ENCODE data around the gene RHOV.

Gene RHOV

DNA sequence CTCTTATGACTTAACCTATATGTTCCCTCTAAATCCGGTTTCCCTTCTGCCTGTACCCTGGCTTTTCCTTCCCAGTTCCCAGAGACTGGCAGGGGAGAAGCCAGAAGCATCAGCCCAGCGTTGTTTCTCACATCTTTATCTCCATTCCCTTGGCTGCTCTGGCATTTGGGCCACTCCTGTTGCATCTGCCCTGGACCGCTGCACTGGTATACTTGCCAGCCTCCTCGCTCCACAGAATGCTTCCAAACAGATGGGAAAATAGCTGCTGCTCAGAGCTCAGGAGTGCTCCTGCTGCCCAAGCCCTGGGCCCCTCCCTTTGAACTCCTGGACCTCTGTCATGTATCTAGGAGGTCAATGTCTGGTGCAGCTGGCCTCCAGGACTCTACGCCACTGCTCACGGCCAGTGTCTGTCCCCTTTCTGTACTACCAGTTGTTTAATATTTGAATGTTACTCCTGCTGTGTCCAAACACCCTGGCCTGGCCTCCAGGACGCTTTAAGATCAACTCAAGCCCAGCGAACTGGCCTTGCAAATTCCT lies 23.4 kb downstream of the RHOV start:
- H3K4me3 ChIP-seq (ENCODE audit: low read length) = no peak overlapping the region

DNA sequence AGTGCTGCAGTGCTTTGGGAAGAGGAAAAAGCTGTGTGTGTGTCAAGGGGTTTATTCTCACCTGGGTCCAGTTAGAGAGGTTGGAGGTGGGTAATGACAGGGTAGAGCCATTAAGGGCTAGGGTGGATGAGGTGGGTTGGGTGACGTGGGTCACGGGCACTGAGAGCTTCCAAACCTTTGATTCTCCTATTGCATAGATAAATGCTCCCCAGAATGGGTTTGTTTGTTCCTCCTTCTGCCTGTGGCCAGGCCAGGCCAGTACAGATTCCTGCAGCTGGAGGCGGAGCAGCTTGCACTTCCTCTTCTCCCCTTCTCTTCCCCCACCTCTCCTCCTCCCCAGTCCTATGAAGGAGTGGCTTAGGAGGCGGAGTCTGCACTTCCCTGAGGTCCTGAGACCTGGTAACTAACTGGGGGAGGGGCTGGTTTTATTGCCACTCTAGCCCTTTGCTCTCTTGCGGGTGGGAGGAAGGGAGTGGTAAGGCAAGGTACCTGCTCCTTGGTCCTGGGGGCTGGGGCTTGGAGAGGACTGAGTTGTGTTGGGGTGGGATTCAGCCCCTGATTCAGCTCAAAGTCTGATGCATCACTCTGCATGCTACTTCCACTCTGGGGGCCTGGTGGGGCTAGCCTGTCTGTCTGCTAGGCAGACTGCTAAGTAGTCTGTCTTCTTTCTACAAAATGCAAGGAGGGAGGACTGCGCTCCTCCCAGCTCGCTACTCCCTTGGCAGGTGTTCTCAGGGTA lies 26.6 kb downstream of the RHOV start:
- H3K4me3 ChIP-seq (ENCODE audit: low read length) = peak overlapping the region; percentile 37; the same call in 1 of the 2 replicates
- no peaks in the 10 kb centered on the region for H3K9me3 ChIP-seq (ENCODE audit: insufficient read depth, low read depth, low read length)
- peaks cover 25% of the 10 kb centered on the region for H3K27me3 ChIP-seq (ENCODE audit: insufficient read depth, low read length)
- peak overlapping the region; percentile 31; the same call in 1 of the 2 replicates for H3K9ac ChIP-seq (ENCODE audit: low read depth, low read length)
- H3K36me3 ChIP-seq (ENCODE audit: insufficient read depth, low read depth, low read length) = peaks cover 46% of the 10 kb centered on the region; the same call in 1 of the 2 replicates
- H3K4me1 ChIP-seq (ENCODE audit: insufficient read depth, low read length) = peaks cover 22% of the 10 kb centered on the region
- no peak overlapping the region for H3K27ac ChIP-seq (ENCODE audit: low read length)

More for the DNA sequence above, 23.4 kb downstream of the RHOV start:
- Histone ChIP-seq H3K27ac (ENCODE audit: low read length) (no peak overlapping the region), H3K4me1 (ENCODE audit: insufficient read depth, low read length) (peaks cover 13% of the 10 kb centered on the region), H3K36me3 (ENCODE audit: insufficient read depth, low read depth, low read length) (peaks cover 79% of the 10 kb centered on the region), H3K9ac (ENCODE audit: low read depth, low read length) (no peak overlapping the region), H3K27me3 (ENCODE audit: insufficient read depth, low read length) (no peaks in the 10 kb centered on the region; the same call in 1 of the 2 replicates), H3K9me3 (ENCODE audit: insufficient read depth, low read depth, low read length) (no peaks in the 10 kb centered on the region)

DNA sequence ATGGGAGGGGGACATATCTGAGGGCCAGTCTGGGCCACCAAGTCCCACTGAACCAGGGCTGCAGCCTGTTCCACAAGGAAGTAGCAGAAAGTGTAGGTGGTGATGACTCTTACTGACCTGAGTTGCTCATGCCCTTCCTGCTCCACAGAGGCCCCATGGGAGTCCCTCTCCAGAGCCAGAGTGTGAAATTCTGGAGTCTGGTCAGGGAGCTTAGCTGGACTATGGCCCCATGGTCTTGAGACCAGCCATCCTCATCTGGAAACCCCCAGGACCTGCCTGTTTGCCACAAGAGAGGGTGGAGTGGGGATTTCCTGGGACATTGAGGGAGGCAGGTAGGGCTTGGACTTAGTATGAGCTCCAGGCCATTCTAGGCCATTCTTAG lies 27.2 kb downstream of the RHOV start:
- Histone ChIP-seq H3K9ac (ENCODE audit: low read depth, low read length) (peak overlapping the region; percentile 31; the same call in 1 of the 2 replicates), H3K4me3 (ENCODE audit: low read length) (peak overlapping the region; percentile 96; the same call in 1 of the 2 replicates), H3K36me3 (ENCODE audit: insufficient read depth, low read depth, low read length) (peaks cover 42% of the 10 kb centered on the region; the same call in 1 of the 2 replicates), H3K4me1 (ENCODE audit: insufficient read depth, low read length) (peaks cover 22% of the 10 kb centered on the region), H3K27ac (ENCODE audit: low read length) (no peak overlapping the region), H3K9me3 (ENCODE audit: insufficient read depth, low read depth, low read length) (no peaks in the 10 kb centered on the region), H3K27me3 (ENCODE audit: insufficient read depth, low read length) (peaks cover 29% of the 10 kb centered on the region)

GRCh38 chr15:40845511-40846284 lies 28.3 kb downstream of the RHOV start:
- no peaks in the 10 kb centered on the region for H3K9me3 ChIP-seq (ENCODE audit: insufficient read depth, low read depth, low read length)
- peaks cover 22% of the 10 kb centered on the region for H3K4me1 ChIP-seq (ENCODE audit: insufficient read depth, low read length)
- no peak overlapping the region for H3K27ac ChIP-seq (ENCODE audit: low read length)
- H3K36me3 ChIP-seq (ENCODE audit: insufficient read depth, low read depth, low read length) = peaks cover 31% of the 10 kb centered on the region; the same call in 1 of the 2 replicates
- H3K27me3 ChIP-seq (ENCODE audit: insufficient read depth, low read length) = peaks cover 33% of the 10 kb centered on the region
- H3K9ac ChIP-seq (ENCODE audit: low read depth, low read length) = peak overlapping the region; percentile 58
- H3K4me3 ChIP-seq (ENCODE audit: low read length) = peak overlapping the region; percentile 96

DNA sequence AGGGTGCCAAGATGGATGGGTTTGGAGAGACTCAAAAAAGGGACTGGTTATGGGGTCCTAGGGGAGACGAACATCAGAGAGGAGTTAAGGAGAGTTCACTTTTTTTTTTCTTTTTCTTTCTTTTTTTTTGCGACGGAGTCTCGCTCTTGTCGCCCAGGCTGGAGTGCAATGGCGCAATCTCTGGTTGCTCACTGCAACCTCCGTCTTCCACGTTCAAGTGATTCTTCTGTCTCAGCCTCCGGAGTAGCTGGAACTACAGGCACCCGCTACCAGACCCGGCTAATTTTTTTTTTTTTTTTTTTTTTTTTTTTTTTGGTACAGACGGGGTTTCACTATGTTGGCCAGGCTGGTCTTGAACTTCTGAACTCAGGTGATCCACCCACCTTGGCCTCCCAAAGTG lies 29.0 kb downstream of the RHOV start:
- Histone ChIP-seq H3K27me3 (ENCODE audit: insufficient read depth, low read length) (peaks cover 33% of the 10 kb centered on the region), H3K4me1 (ENCODE audit: insufficient read depth, low read length) (peaks cover 22% of the 10 kb centered on the region), H3K9me3 (ENCODE audit: insufficient read depth, low read depth, low read length) (no peaks in the 10 kb centered on the region), H3K4me3 (ENCODE audit: low read length) (peak overlapping the region; percentile 96), H3K27ac (ENCODE audit: low read length) (peak overlapping the region; percentile 31), H3K36me3 (ENCODE audit: insufficient read depth, low read depth, low read length) (peaks cover 25% of the 10 kb centered on the region; the same call in 1 of the 2 replicates), H3K9ac (ENCODE audit: low read depth, low read length) (peak overlapping the region; percentile 88; the same call in 1 of the 2 replicates)

DNA sequence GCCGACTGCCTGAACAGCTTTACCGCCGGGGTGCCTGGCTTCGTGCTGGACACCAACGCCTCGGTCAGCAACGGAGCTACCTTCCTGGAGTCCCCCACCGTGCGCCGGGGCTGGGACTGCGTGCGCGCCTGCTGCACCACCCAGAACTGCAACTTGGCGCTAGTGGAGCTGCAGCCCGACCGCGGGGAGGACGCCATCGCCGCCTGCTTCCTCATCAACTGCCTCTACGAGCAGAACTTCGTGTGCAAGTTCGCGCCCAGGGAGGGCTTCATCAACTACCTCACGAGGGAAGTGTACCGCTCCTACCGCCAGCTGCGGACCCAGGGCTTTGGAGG lies 29.4 kb downstream of the RHOV start:
- Histone ChIP-seq H3K9ac (ENCODE audit: low read depth, low read length) (peak overlapping the region; percentile 88; the same call in 1 of the 2 replicates), H3K4me3 (ENCODE audit: low read length) (peak overlapping the region; percentile 96), H3K4me1 (ENCODE audit: insufficient read depth, low read length) (peaks cover 22% of the 10 kb centered on the region), H3K9me3 (ENCODE audit: insufficient read depth, low read depth, low read length) (no peaks in the 10 kb centered on the region), H3K27ac (ENCODE audit: low read length) (peak overlapping the region; percentile 31), H3K36me3 (ENCODE audit: insufficient read depth, low read depth, low read length) (peaks cover 25% of the 10 kb centered on the region; the same call in 1 of the 2 replicates), H3K27me3 (ENCODE audit: insufficient read depth, low read length) (peaks cover 33% of the 10 kb centered on the region)

DNA sequence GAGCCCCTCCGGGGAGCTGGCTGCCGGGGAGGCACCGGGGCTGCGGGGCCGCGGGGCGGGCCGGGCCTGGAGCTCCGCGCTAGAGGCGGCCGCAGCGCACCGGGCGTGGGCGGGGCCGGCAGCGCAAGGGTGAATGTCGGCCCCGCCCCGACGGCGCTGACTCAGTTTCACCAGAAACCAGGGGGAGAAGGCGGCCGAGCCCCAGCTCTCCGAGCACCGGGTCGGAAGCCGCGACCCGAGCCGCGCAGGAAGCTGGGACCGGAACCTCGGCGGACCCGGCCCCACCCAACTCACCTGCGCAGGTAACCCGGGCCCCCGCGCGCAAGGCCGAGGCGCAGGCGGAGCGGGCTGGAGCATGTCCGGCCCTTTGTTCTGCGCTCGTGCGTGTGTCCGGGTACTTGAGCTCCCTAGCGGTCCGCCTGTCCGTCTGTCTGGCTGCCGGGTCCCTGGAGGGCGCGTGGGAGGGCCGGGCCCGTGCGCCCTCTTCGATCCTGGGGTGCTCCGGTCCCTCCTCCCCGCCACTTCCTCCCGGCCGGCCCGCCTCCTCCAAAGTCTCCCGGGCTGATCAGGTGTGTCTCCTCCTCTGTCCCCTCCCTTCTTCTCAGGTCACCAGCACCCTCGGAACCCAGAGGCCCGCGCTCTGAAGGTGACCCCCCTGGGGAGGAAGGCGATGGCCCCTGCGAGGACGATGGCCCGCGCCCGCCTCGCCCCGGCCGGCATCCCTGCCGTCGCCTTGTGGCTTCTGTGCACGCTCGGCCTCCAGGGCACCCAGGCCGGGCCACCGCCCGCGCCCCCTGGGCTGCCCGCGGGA lies 29.9 kb downstream of the RHOV start, which contains the start of gene SPINT1:
TSS of gene SPINT1 (plus strand) at position 164 of the 811 bp plus-strand sequence. CDS start at position 671, 507 bp downstream.
- peaks cover 33% of the 10 kb centered on the region for H3K27me3 ChIP-seq (ENCODE audit: insufficient read depth, low read length)
- no peaks in the 10 kb centered on the region for H3K9me3 ChIP-seq (ENCODE audit: insufficient read depth, low read depth, low read length)
- H3K27ac ChIP-seq (ENCODE audit: low read length) = peak within 1 kb of the TSS; percentile 31
- H3K4me3 ChIP-seq (ENCODE audit: low read length) = peak within 1 kb of the TSS; percentile 96
- H3K4me1 ChIP-seq (ENCODE audit: insufficient read depth, low read length) = peaks cover 22% of the 10 kb centered on the region
- H3K9ac ChIP-seq (ENCODE audit: low read depth, low read length) = peak within 1 kb of the TSS; percentile 88
- peaks cover 20% of the 10 kb centered on the region; the same call in 1 of the 2 replicates for H3K36me3 ChIP-seq (ENCODE audit: insufficient read depth, low read depth, low read length)

DNA sequence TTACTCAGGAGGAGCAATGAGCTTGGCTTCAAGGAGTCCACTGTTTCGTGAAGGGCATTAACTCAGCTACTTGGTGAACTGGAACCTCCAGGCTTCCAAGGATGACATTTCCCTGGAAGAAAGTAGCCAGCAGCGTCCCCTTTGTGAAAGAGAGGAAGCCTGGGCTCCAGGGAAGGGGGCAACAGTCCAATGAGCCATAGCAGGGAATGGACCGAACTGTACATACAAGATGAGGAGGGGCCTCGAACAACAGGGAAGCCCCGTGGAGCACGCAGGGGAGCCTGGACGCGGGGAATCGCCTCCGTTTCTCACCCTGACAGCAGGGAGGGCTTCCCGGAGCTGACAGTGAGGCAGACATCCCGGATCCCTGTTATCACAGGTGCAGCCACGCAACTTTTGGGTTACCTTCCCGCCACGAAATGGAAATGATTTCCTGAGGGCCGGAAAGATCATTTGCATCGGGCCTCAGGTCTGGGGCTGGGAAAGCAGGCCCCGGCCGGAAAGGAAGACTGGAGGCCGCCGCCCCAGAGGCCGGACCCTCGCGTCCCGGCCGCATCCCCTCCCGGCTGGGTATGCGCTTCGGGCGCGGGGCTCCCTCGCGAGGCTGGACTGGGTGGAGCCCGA lies 30.7 kb downstream of the RHOV start:
- Histone ChIP-seq H3K4me3 (ENCODE audit: low read length) (peak overlapping the region; percentile 96), H3K27ac (ENCODE audit: low read length) (no peak overlapping the region), H3K9ac (ENCODE audit: low read depth, low read length) (peak overlapping the region; percentile 88; the same call in 1 of the 2 replicates), H3K27me3 (ENCODE audit: insufficient read depth, low read length) (peaks cover 33% of the 10 kb centered on the region), H3K36me3 (ENCODE audit: insufficient read depth, low read depth, low read length) (peaks cover 16% of the 10 kb centered on the region; the same call in 1 of the 2 replicates), H3K4me1 (ENCODE audit: insufficient read depth, low read length) (peaks cover 22% of the 10 kb centered on the region), H3K9me3 (ENCODE audit: insufficient read depth, low read depth, low read length) (no peaks in the 10 kb centered on the region)

DNA sequence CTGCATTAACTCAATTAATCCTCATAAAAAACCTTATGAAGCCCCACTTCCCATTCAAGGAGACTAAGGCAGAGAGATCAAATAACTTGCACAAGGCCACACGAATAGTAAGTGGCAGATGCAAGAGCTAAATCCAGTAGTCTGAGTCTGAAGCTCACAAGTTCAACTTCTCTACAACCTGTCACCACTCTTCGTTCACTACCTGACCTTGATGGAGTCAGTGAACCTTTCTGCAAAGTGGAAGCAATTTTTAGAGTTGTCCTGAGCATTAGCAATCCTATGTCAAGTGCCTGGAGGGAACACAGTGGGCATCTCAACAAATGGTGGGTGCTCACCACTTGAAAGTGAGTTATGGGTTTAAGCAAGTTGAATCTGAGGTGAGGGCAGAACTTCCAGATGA lies 32.3 kb downstream of the RHOV start:
- Histone ChIP-seq H3K9ac (ENCODE audit: low read depth, low read length) (no peak overlapping the region), H3K36me3 (ENCODE audit: insufficient read depth, low read depth, low read length) (peaks cover 6% of the 10 kb centered on the region; the same call in 1 of the 2 replicates), H3K4me3 (ENCODE audit: low read length) (no peak overlapping the region), H3K27me3 (ENCODE audit: insufficient read depth, low read length) (peaks cover 33% of the 10 kb centered on the region), H3K27ac (ENCODE audit: low read length) (no peak overlapping the region), H3K4me1 (ENCODE audit: insufficient read depth, low read length) (peaks cover 11% of the 10 kb centered on the region; the same call in 1 of the 2 replicates), H3K9me3 (ENCODE audit: insufficient read depth, low read depth, low read length) (no peaks in the 10 kb centered on the region)

GRCh38 chr15:40838756-40839155 lies 35.3 kb downstream of the RHOV start:
- Histone ChIP-seq H3K36me3 (ENCODE audit: insufficient read depth, low read depth, low read length) (no peaks in the 10 kb centered on the region), H3K9ac (ENCODE audit: low read depth, low read length) (no peak overlapping the region), H3K27ac (ENCODE audit: low read length) (no peak overlapping the region), H3K4me1 (ENCODE audit: insufficient read depth, low read length) (0 out of 2 replicates have a peak, but pooled peaks cover 3% of the 10 kb centered on the region), H3K9me3 (ENCODE audit: insufficient read depth, low read depth, low read length) (no peaks in the 10 kb centered on the region), H3K27me3 (ENCODE audit: insufficient read depth, low read length) (peaks cover 17% of the 10 kb centered on the region), H3K4me3 (ENCODE audit: low read length) (no peak overlapping the region)
